HL-60 (cell line): ENCODE results near the gene PHRF1.

Experiments
- POLR2AphosphoS5 ChIP-seq: IDR thresholded peaks from 2 replicates; pipeline ENCODE4 v1.6.1; 2012; ENCODE audit warnings: low read depth
- SPI1 ChIP-seq: IDR thresholded peaks from 2 replicates; pipeline ENCODE4 v1.6.1; 2012; ENCODE audit warnings: low read depth, mild to moderate bottlenecking, borderline replicate concordance
- TF ChIP-seq, protein P1 (sequence below): IDR thresholded peaks from one replicate; pipeline ENCODE4 v1.5.1; 2011; ENCODE audit warnings: low read length, control low read depth, inconsistent platforms; ENCODE audit not compliant: insufficient read depth
- TF ChIP-seq, protein P2 (sequence below): IDR thresholded peaks from 2 replicates; pipeline ENCODE4 v1.6.1; 2012; ENCODE audit warnings: low read depth; ENCODE audit not compliant: insufficient replicate concordance

DNA sequence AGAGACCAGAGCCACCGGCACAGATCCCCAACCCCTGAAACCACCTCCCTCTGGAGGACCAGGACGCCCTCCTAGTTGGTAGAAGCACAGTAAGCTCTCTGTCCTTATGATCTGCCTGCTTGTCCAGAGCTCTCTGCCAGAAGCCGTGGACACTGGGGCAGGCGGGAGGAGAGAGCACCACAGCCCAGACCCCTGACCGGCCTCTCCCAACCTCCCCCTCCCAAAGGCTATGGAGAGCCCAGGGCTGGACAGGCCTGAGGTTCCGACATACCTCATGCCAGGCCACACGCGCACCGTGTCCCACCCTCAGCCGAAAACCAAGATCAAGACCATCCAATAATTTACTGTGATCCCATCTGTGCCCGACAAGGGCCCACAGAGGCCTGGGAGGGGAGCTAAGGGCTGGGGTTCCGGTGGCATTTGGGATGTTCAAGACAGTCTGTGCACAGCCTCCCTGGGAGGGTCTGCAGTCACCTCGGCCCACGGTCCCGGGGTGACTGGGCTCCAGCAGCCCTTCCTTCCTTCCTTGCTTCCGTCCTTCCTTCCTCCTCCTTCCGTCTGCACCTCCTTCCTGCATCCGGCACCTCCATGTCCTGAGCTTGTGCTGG is 44.2 kb upstream of the PHRF1 start:
- TF ChIP-seq, protein P1, sequence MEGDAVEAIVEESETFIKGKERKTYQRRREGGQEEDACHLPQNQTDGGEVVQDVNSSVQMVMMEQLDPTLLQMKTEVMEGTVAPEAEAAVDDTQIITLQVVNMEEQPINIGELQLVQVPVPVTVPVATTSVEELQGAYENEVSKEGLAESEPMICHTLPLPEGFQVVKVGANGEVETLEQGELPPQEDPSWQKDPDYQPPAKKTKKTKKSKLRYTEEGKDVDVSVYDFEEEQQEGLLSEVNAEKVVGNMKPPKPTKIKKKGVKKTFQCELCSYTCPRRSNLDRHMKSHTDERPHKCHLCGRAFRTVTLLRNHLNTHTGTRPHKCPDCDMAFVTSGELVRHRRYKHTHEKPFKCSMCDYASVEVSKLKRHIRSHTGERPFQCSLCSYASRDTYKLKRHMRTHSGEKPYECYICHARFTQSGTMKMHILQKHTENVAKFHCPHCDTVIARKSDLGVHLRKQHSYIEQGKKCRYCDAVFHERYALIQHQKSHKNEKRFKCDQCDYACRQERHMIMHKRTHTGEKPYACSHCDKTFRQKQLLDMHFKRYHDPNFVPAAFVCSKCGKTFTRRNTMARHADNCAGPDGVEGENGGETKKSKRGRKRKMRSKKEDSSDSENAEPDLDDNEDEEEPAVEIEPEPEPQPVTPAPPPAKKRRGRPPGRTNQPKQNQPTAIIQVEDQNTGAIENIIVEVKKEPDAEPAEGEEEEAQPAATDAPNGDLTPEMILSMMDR: no peak
- TF ChIP-seq POLR2AphosphoS5 (no peak), SPI1 (no peak)
- TF ChIP-seq, protein P2, sequence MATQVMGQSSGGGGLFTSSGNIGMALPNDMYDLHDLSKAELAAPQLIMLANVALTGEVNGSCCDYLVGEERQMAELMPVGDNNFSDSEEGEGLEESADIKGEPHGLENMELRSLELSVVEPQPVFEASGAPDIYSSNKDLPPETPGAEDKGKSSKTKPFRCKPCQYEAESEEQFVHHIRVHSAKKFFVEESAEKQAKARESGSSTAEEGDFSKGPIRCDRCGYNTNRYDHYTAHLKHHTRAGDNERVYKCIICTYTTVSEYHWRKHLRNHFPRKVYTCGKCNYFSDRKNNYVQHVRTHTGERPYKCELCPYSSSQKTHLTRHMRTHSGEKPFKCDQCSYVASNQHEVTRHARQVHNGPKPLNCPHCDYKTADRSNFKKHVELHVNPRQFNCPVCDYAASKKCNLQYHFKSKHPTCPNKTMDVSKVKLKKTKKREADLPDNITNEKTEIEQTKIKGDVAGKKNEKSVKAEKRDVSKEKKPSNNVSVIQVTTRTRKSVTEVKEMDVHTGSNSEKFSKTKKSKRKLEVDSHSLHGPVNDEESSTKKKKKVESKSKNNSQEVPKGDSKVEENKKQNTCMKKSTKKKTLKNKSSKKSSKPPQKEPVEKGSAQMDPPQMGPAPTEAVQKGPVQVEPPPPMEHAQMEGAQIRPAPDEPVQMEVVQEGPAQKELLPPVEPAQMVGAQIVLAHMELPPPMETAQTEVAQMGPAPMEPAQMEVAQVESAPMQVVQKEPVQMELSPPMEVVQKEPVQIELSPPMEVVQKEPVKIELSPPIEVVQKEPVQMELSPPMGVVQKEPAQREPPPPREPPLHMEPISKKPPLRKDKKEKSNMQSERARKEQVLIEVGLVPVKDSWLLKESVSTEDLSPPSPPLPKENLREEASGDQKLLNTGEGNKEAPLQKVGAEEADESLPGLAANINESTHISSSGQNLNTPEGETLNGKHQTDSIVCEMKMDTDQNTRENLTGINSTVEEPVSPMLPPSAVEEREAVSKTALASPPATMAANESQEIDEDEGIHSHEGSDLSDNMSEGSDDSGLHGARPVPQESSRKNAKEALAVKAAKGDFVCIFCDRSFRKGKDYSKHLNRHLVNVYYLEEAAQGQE: no peak
